HEK293 (cell line): Measurements from ENCODE around the gene MUC5AC.

Source experiments
- CTCF ChIA-PET: fragments of 350-600 bp; formaldehyde crosslinking; extraction: SDS; loops from one replicate; lab custom pipeline; 2021; ENCODE audit warnings: antibody characterized with exemption; lab: Yijun Ruan, JAX
- POLR2A ChIA-PET: fragments of 300-600 bp; formaldehyde crosslinking; extraction: SDS; loops from one replicate; lab custom pipeline; 2020; ENCODE audit warnings: antibody characterized with exemption, inconsistent platforms; lab: Yijun Ruan, JAX
- H3K27ac ChIP-seq: fragments of 200-500 bp; sonication (Bioruptor generic); 2 replicates; pipeline ENCODE4 v1.5.1; 2014; ENCODE audit warnings: low read depth, low read length, control low read depth, inconsistent platforms; ENCODE audit errors: extremely low read depth
- H3K36me3 ChIP-seq, 2 experiments: fragments of 200-500 bp in 1 of 2; sonication (Bioruptor generic) in 1 of 2; 1 replicate in 1 of 2; 2 replicates in 1 of 2; pipeline ENCODE4 v1.5.1; 2014 to 2017; ENCODE audit warnings: inconsistent platforms in 2 of 2, low read length in 2 of 2; ENCODE audit not compliant: control insufficient read depth in 2 of 2, insufficient read depth in 1 of 2
- H3K4me1 ChIP-seq: fragments of 200-500 bp; sonication (Bioruptor generic); 2 replicates; pipeline ENCODE4 v1.5.1; 2014; ENCODE audit warnings: mild to moderate bottlenecking, low read length, inconsistent platforms; ENCODE audit not compliant: control insufficient read depth, insufficient read depth
- H3K4me3 ChIP-seq: 2 replicates; pipeline ENCODE4 v1.5.1; 2011; ENCODE audit warnings: low read depth, mild to moderate bottlenecking, control low read depth, low read length, moderate library complexity
- H3K9me3 ChIP-seq: fragments of 200-500 bp; sonication (Bioruptor generic); 2 replicates; pipeline ENCODE4 v1.5.1; 2014; ENCODE audit warnings: low read depth, low read length, inconsistent platforms; ENCODE audit not compliant: control insufficient read depth, insufficient read depth
- AEBP2 ChIP-seq: fragments of 450-650 bp; formaldehyde crosslinking; IDR thresholded peaks from 2 replicates; pipeline ENCODE4 v1.5.1; 2016; ENCODE audit warnings: missing biosample characterization, missing genetic modification characterization, borderline replicate concordance
- BCL11B ChIP-seq: fragments of 450-650 bp; formaldehyde crosslinking; IDR thresholded peaks from 2 replicates; pipeline ENCODE4 v1.5.1; 2016; ENCODE audit warnings: low read depth, missing biosample characterization, missing genetic modification characterization
- EGR2 ChIP-seq: fragments of 450-650 bp; formaldehyde crosslinking; IDR thresholded peaks from 2 replicates; pipeline ENCODE4 v1.5.1; 2016; ENCODE audit warnings: low read depth, missing biosample characterization, missing genetic modification characterization
- GLI4 ChIP-seq: fragments of 450-650 bp; formaldehyde crosslinking; IDR thresholded peaks from 2 replicates; pipeline ENCODE4 v1.5.1; 2016; ENCODE audit warnings: missing biosample characterization, missing genetic modification characterization
- GLIS2 ChIP-seq: fragments of 450-650 bp; formaldehyde crosslinking; IDR thresholded peaks from 2 replicates; pipeline ENCODE4 v1.5.1; 2016; ENCODE audit warnings: missing biosample characterization, missing genetic modification characterization
- WT1 ChIP-seq: fragments of 450-650 bp; formaldehyde crosslinking; IDR thresholded peaks from 2 replicates; pipeline ENCODE4 v1.5.1; 2016; ENCODE audit warnings: missing biosample characterization, missing genetic modification characterization
- YY2 ChIP-seq: fragments of 450-650 bp; formaldehyde crosslinking; IDR thresholded peaks from 2 replicates; pipeline ENCODE4 v1.5.1; 2016; ENCODE audit warnings: missing biosample characterization, missing genetic modification characterization
- ZBTB17 ChIP-seq: fragments of 450-650 bp; formaldehyde crosslinking; IDR thresholded peaks from 2 replicates; pipeline ENCODE4 v1.5.1; 2016; ENCODE audit warnings: missing biosample characterization, missing genetic modification characterization
- ZBTB20 ChIP-seq: fragments of 450-650 bp; formaldehyde crosslinking; IDR thresholded peaks from 2 replicates; pipeline ENCODE4 v1.5.1; 2016; ENCODE audit warnings: missing biosample characterization, missing genetic modification characterization
- ZBTB48 ChIP-seq: fragments of 450-650 bp; formaldehyde crosslinking; IDR thresholded peaks from 2 replicates; pipeline ENCODE4 v1.5.1; 2016; ENCODE audit warnings: missing biosample characterization, missing genetic modification characterization
- ZNF146 ChIP-seq: fragments of 450-650 bp; formaldehyde crosslinking; IDR thresholded peaks from 2 replicates; pipeline ENCODE4 v1.5.1; 2016; ENCODE audit warnings: missing biosample characterization, missing genetic modification characterization
- ZNF155 ChIP-seq: fragments of 450-650 bp; formaldehyde crosslinking; IDR thresholded peaks from 2 replicates; pipeline ENCODE4 v1.5.1; 2016; ENCODE audit warnings: missing biosample characterization, missing genetic modification characterization
- ZNF311 ChIP-seq: fragments of 450-650 bp; formaldehyde crosslinking; IDR thresholded peaks from 2 replicates; pipeline ENCODE4 v1.5.1; 2017; ENCODE audit warnings: missing biosample characterization, missing genetic modification characterization, borderline replicate concordance
- ZNF335 ChIP-seq: fragments of 450-650 bp; formaldehyde crosslinking; conservative IDR thresholded peaks from 2 replicates; pipeline ENCODE4 v1.5.1; 2016; ENCODE audit warnings: missing biosample characterization, missing genetic modification characterization
- ZNF394 ChIP-seq: fragments of 450-650 bp; formaldehyde crosslinking; IDR thresholded peaks from 2 replicates; pipeline ENCODE4 v1.5.1; 2016; ENCODE audit warnings: missing biosample characterization, missing genetic modification characterization, mild to moderate bottlenecking, moderate library complexity, borderline replicate concordance
- ZNF48 ChIP-seq: fragments of 450-650 bp; formaldehyde crosslinking; IDR thresholded peaks from 2 replicates; pipeline ENCODE4 v1.5.1; 2016; ENCODE audit warnings: missing biosample characterization, missing genetic modification characterization
- ZNF560 ChIP-seq: fragments of 450-650 bp; formaldehyde crosslinking; IDR thresholded peaks from 2 replicates; pipeline ENCODE4 v1.5.1; 2017; ENCODE audit warnings: missing biosample characterization, missing genetic modification characterization, borderline replicate concordance
- ZNF621 ChIP-seq: fragments of 450-650 bp; formaldehyde crosslinking; IDR thresholded peaks from 2 replicates; pipeline ENCODE4 v1.5.1; 2017; ENCODE audit warnings: missing biosample characterization, missing genetic modification characterization
- ZNF623 ChIP-seq: fragments of 450-650 bp; formaldehyde crosslinking; IDR thresholded peaks from 2 replicates; pipeline ENCODE4 v1.5.1; 2016; ENCODE audit warnings: missing biosample characterization, missing genetic modification characterization
- ZNF624 ChIP-seq: fragments of 450-650 bp; formaldehyde crosslinking; IDR thresholded peaks from 2 replicates; pipeline ENCODE4 v1.5.1; 2017; ENCODE audit warnings: missing biosample characterization, missing genetic modification characterization
- ZNF664 ChIP-seq: fragments of 450-650 bp; formaldehyde crosslinking; IDR thresholded peaks from 2 replicates; pipeline ENCODE4 v1.5.1; 2016; ENCODE audit warnings: missing biosample characterization, missing genetic modification characterization
- ZNF785 ChIP-seq: fragments of 450-650 bp; formaldehyde crosslinking; IDR thresholded peaks from 2 replicates; pipeline ENCODE4 v1.5.1; 2016; ENCODE audit warnings: missing biosample characterization, missing genetic modification characterization
- ZSCAN30 ChIP-seq: fragments of 450-650 bp; IDR thresholded peaks from 2 replicates; pipeline ENCODE4 v1.5.1; 2018; ENCODE audit warnings: missing biosample characterization, mild to moderate bottlenecking, missing genetic modification characterization, moderate library complexity
- TF ChIP-seq, protein P1 (sequence below): fragments of 450-650 bp; formaldehyde crosslinking; IDR thresholded peaks from 2 replicates; pipeline ENCODE4 v1.5.1; 2016; ENCODE audit warnings: missing biosample characterization, missing genetic modification characterization, borderline replicate concordance
- TF ChIP-seq, protein P2 (sequence below): fragments of 450-650 bp; formaldehyde crosslinking; IDR thresholded peaks from 2 replicates; pipeline ENCODE4 v1.5.1; 2016; ENCODE audit warnings: missing biosample characterization, missing genetic modification characterization
- TF ChIP-seq, protein P3 (sequence below): fragments of 450-650 bp; formaldehyde crosslinking; IDR thresholded peaks from 2 replicates; pipeline ENCODE4 v1.5.1; 2017; ENCODE audit warnings: missing biosample characterization, missing genetic modification characterization

The MUC5AC gene

GRCh38 chr11:1180947-1181391 is 23.2 kb downstream of the MUC5AC start:
- TF ChIP-seq ZNF785 (tag by site-specific recombination): no peak
- no peak for TF ChIP-seq ZNF311 (tag by site-specific recombination)
- no peak for TF ChIP-seq ZNF623 (tag by site-specific recombination)
- no peak for TF ChIP-seq ZNF146
- TF ChIP-seq ZNF155 (tag by site-specific recombination): no peak
- TF ChIP-seq GLIS2: no peak
- no peak for TF ChIP-seq EGR2 (tag by site-specific recombination)
- TF ChIP-seq, protein P1, sequence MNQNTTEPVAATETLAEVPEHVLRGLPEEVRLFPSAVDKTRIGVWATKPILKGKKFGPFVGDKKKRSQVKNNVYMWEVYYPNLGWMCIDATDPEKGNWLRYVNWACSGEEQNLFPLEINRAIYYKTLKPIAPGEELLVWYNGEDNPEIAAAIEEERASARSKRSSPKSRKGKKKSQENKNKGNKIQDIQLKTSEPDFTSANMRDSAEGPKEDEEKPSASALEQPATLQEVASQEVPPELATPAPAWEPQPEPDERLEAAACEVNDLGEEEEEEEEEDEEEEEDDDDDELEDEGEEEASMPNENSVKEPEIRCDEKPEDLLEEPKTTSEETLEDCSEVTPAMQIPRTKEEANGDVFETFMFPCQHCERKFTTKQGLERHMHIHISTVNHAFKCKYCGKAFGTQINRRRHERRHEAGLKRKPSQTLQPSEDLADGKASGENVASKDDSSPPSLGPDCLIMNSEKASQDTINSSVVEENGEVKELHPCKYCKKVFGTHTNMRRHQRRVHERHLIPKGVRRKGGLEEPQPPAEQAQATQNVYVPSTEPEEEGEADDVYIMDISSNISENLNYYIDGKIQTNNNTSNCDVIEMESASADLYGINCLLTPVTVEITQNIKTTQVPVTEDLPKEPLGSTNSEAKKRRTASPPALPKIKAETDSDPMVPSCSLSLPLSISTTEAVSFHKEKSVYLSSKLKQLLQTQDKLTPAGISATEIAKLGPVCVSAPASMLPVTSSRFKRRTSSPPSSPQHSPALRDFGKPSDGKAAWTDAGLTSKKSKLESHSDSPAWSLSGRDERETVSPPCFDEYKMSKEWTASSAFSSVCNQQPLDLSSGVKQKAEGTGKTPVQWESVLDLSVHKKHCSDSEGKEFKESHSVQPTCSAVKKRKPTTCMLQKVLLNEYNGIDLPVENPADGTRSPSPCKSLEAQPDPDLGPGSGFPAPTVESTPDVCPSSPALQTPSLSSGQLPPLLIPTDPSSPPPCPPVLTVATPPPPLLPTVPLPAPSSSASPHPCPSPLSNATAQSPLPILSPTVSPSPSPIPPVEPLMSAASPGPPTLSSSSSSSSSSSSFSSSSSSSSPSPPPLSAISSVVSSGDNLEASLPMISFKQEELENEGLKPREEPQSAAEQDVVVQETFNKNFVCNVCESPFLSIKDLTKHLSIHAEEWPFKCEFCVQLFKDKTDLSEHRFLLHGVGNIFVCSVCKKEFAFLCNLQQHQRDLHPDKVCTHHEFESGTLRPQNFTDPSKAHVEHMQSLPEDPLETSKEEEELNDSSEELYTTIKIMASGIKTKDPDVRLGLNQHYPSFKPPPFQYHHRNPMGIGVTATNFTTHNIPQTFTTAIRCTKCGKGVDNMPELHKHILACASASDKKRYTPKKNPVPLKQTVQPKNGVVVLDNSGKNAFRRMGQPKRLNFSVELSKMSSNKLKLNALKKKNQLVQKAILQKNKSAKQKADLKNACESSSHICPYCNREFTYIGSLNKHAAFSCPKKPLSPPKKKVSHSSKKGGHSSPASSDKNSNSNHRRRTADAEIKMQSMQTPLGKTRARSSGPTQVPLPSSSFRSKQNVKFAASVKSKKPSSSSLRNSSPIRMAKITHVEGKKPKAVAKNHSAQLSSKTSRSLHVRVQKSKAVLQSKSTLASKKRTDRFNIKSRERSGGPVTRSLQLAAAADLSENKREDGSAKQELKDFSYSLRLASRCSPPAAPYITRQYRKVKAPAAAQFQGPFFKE (tag by site-specific recombination): no peak
- TF ChIP-seq WT1: no peak
- no peak for TF ChIP-seq ZNF621
- no peak for TF ChIP-seq ZNF624 (tag by site-specific recombination)
- TF ChIP-seq AEBP2 (tag by site-specific recombination): no peak
- Histone ChIP-seq H3K9me3 (no peaks in the 10 kb centered on the region), H3K27ac (no peak overlapping the region), H3K36me3 (no peaks in the 10 kb centered on the region), H3K4me1 (no peaks in the 10 kb centered on the region), H3K4me3 (no peak overlapping the region)
- ChIA-PET POLR2A (interaction anchor here (0.6 kb wide), 1 partner anchor 318 kb away, joined by 3 read pairs; no protein-coding TSS in a partner anchor), CTCF (no interaction called here)

GRCh38 chr11:1181420-1181819 is 23.7 kb downstream of the MUC5AC start:
- POLR2A ChIA-PET: no interaction called here
- CTCF ChIA-PET: no interaction called here
- no peak for TF ChIP-seq ZBTB20 (tag by site-specific recombination)
- no peak for TF ChIP-seq ZNF560 (tag by site-specific recombination)
- TF ChIP-seq, protein P2, sequence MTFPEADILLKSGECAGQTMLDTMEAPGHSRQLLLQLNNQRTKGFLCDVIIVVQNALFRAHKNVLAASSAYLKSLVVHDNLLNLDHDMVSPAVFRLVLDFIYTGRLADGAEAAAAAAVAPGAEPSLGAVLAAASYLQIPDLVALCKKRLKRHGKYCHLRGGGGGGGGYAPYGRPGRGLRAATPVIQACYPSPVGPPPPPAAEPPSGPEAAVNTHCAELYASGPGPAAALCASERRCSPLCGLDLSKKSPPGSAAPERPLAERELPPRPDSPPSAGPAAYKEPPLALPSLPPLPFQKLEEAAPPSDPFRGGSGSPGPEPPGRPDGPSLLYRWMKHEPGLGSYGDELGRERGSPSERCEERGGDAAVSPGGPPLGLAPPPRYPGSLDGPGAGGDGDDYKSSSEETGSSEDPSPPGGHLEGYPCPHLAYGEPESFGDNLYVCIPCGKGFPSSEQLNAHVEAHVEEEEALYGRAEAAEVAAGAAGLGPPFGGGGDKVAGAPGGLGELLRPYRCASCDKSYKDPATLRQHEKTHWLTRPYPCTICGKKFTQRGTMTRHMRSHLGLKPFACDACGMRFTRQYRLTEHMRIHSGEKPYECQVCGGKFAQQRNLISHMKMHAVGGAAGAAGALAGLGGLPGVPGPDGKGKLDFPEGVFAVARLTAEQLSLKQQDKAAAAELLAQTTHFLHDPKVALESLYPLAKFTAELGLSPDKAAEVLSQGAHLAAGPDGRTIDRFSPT (tag by site-specific recombination): no peak
- TF ChIP-seq ZNF664 (tag by site-specific recombination): no peak
- TF ChIP-seq, protein P3, sequence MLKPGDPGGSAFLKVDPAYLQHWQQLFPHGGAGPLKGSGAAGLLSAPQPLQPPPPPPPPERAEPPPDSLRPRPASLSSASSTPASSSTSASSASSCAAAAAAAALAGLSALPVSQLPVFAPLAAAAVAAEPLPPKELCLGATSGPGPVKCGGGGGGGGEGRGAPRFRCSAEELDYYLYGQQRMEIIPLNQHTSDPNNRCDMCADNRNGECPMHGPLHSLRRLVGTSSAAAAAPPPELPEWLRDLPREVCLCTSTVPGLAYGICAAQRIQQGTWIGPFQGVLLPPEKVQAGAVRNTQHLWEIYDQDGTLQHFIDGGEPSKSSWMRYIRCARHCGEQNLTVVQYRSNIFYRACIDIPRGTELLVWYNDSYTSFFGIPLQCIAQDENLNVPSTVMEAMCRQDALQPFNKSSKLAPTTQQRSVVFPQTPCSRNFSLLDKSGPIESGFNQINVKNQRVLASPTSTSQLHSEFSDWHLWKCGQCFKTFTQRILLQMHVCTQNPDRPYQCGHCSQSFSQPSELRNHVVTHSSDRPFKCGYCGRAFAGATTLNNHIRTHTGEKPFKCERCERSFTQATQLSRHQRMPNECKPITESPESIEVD: no peak
- no peak for TF ChIP-seq ZNF335 (tag by site-specific recombination)
- TF ChIP-seq ZSCAN30 (tag by site-specific recombination): no peak
- no peak for TF ChIP-seq ZBTB48 (tag by site-specific recombination)
- no peak for TF ChIP-seq GLI4 (tag by site-specific recombination)
- TF ChIP-seq ZBTB17 (tag by site-specific recombination): no peak
- no peak for TF ChIP-seq YY2 (tag by site-specific recombination)
- no peak for TF ChIP-seq BCL11B (tag by site-specific recombination)
- no peak for TF ChIP-seq ZNF48
- no peak for TF ChIP-seq ZNF394 (tag by site-specific recombination)

More at GRCh38 chr11:1181420-1181819, 23.7 kb downstream of the MUC5AC start:
- Histone ChIP-seq H3K4me1 (no peaks in the 10 kb centered on the region), H3K36me3 (no peaks in the 10 kb centered on the region), H3K27ac (no peak overlapping the region), H3K9me3 (no peaks in the 10 kb centered on the region), H3K4me3 (no peak overlapping the region)
